SH-SY5Y (cell line): ENCODE data around the gene COQ10A.

Experiments
- GATA2 ChIP-seq: IDR thresholded peaks from 2 replicates; pipeline ENCODE4 v1.6.1; 2011; ENCODE audit warnings: mild to moderate bottlenecking, low read depth, low read length
- GATA3 ChIP-seq: IDR thresholded peaks from 2 replicates; pipeline ENCODE4 v1.6.1; 2011; ENCODE audit warnings: low read depth, mild to moderate bottlenecking, low read length, moderate library complexity

DNA sequence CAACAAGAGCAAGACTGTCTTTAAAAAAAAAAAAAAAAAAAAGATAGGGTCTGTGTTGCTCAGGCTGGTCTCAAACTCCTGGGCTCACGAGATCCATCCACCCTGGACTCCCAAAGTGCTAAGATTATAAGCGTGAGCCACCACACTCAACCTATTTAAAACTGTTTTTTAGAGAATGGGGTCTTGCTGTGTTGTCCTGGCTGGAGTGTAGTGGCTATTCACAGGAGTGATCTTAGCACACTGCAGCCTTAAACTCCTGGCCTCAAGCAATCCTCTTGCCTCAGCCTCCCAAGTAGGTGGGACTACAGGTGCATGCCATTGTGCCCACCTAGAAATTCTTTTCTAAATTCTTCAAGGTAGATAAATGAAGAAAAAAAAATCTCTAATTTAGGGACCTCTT lies 7.6 kb downstream of the COQ10A start:
- TF ChIP-seq GATA2 (no peak), GATA3 (no peak)
